D341Med (cell line): ENCODE results near the gene HAGHL.
"Not testable (repeated sequence)": the region's sequence is repeated elsewhere in the genome, so short reads cannot be mapped to it uniquely, and the experiment has no call there.

ENCODE experiments used
- DNase-seq: peaks from one replicate; pipeline ENCODE4 v3.0.0; 2012; ENCODE audit warnings: low spot score

HAGHL gene

GRCh38 chr16:689175-689897, 37.6 kb upstream of the HAGHL start:
- DNase-seq = no peak

GRCh38 chr16:691242-691641, 35.7 kb upstream of the HAGHL start:
- DNase-seq = not testable (repeated sequence)

- DNase-seq = no peak
These were observed 34.4 kb upstream of the HAGHL start for GRCh38 chr16:692356-693108.

DNA sequence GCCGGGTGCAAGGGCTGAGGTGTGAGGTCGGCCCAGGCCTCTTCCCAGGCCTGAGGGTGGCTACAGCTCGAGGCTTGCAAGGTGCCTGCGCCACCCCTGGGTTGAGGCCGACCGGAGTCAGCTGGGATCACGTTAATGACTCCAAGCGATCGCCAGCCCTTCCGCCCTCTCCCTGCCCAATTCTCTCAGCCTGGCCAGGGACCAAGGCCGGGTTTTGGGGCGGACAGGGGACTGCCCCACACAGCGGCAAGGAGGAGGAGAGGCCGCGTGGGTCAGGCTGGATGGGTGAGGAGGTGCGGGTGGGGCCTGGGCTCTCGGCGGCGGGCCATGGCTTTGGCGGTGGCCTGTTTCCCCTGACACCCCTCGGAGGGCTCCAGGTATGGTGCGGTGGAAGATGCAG, 33.5 kb upstream of the HAGHL start:
- no peak for DNase-seq

GRCh38 chr16:693766-694165, 33.1 kb upstream of the HAGHL start:
- DNase-seq = no peak

- DNase-seq = no peak
These were observed 32.6 kb upstream of the HAGHL start for GRCh38 chr16:694187-694862.

DNA sequence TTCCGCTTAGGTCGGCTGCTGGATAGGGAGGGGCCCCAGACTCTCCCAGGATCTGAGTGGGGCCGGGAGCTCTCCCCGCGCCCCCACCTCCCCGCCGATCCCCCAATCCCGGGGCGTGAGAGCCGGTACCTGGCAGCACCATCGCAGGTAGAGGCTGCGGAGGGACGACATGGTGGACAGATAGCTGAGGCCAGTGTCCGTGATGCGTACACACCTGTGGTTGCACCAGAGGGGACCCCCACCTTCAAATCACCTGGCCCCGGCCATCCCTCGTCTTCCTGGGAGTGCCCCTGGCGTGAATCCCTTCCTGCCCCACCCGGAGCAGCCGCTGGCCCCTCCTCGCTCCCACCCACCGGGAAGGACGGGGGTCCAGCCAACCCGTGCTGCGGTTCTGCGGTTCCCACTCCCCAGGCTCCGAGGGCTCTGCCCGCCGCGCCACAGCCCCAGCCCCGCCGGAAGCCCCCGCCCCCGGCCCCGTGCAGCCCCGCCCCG, 32.0 kb upstream of the HAGHL start:
- DNase-seq = no peak

DNA sequence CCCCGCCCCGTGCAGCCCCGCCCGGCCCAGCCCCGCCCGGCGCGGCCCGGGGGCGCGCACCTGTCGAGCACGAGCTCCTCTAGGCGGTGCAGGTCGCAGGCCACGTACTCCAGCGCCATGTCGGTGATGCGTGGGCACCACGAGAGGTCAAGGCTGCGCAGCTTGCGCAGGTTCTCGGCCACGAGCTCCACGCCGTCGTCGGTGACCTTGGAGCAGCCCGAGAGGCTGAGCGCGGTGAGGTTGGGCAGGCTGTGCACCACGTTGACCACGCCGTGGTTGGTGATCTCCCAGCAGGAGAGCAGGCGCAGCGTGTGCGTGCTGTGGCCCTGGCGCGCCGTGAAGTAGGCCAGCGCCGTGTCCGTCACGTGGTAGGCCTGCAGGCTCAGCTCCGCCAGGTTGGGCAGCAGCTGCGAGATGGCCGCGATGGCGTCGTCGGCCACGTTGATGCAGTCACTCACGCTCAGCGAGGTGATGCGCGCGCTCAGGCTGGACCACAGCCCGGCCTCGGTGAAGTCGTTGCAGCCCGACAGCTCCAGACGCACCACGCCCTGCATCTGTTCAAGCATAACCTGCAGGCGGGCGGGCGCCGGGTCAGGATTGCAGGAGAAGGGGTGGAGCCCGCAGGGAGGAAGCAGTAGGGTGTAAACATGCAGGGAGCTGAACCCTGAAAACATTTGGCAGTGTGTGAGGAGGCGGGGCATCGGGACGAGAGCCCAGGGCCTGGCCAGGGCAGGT, 31.4 kb upstream of the HAGHL start:
- no peak for DNase-seq

DNA sequence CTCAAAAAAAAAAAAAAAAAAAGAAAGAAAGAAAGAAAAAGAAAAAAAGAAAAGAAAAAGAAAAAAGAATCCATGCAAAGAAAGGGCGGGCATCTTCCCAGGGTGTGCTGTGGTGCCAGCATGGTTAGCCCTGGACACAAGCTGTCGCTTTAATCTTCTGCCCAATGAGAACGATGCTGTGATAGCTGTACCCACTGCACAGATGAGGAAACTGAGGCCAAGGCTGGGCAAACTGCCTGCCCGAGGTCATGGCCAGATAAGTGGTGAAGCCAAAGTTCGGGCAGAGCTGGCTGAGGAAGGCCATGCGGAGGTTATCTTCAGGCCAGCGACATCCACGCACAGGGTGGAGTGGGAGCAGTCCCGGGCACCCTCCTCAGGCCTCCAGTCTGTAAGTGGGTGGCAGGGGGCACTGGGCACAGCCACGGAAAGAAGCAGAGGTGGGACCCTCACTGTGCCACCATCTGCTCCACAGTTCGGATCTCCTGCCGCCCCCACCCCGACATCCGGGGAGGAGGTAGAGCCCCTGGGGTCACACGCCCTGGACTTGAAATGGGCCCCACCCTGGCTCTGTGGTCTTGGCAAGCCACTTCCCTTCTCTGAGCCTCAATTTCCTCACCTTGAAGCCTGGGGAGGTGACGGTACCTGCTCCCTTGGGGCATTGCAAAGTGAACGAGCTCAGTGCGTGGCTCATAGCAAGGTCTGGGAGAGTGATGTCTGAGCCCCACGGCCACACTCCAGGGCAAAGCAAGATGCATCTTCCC, 27.8 kb upstream of the HAGHL start:
- no peak for DNase-seq

DNA sequence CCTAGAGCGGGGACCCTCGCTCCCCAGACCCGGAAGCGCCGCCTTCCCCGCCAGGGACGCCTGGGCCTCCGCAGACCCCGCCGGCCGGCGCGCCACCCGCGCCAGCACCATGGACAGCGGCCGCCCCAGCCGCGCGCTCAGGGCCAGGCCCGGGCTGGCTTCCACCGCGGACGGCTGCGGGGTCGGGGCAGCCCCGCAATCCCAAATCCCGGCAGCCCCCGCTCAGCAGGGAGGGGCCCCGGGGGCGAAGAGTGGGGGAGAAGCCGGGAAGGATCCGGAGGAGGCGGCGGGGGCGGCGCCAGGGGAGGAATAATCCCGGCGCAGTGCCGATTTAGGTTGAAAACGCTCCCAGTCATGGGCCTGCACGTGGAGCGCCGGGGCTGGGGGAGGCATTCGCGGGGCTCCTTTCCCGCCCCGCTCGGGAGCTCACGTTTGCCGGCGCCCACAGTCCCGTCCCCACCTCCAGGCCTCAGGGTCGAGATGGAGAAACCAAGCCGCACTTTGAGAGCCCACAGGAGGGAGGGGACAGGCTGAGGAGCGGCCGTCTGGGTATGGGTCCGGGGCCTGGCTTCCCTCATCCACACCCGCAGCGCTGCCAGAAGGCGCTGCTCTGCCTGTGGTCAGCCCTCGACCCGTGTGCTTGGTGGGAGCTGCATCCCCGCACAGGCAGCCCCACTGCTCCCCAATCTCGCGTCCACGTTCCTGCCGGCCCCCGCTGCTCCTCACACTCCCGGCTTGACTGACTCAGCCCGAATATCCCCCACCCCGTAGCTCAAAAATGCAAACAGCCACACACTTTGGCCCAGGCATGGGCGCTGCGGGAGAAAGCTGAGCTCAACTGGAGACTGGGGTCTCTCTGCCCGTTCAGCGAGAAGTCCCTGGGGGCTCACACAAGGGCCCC, 26.0 kb upstream of the HAGHL start:
- DNase-seq = no peak

- no peak for DNase-seq
These were observed 24.6 kb upstream of the HAGHL start for GRCh38 chr16:702341-702740.

GRCh38 chr16:703406-703805, 23.5 kb upstream of the HAGHL start:
- no peak for DNase-seq

- DNase-seq = no peak
These were observed 22.9 kb upstream of the HAGHL start for GRCh38 chr16:704047-704446.

DNA sequence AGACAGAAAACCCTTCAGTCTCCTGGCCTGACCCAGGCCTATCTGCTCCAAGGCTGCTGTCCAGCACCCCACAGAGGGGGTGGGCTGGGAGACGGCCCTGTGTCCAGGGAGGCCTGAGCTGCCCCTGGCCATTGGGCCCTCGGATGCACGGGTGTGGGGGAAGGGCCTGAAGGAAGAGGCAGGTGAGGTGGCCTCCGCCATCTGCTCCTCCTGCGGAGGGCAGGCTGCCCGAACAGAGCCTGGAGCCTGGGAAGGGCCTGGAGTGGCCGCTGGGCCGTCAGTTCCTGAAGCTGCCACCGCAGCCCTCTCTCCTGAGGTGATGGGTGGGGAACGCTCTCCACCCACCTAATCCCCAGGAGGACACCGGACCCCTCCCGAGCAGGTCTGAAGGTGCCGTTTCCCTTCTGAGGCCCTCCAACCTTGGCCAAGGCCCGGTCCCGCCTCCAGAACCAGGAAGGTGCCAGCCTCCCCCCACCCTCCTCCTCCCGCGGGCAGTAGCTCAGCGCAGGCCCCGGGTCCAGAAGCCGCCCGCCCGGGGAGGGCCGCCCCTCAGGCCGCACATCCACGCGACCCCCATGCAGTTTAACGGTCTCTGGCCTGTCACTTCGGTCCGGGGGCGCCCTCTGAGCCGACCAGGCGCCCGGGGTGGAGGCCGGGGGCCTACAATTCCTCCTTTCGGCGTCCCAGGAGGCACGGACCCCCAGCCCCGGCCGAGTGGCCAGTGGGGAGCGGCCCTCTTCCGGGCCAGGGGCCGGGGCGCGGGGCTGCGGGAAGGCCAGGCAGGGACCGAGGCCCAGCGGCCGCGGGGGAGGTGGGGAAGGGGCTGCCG, 22.1 kb upstream of the HAGHL start:
- peak; percentile 52 for DNase-seq

- peak; percentile 97 for DNase-seq
These were observed 21.3 kb upstream of the HAGHL start, which contains the start of gene FBXL16 for GRCh38 chr16:705431-706188. Gene FBXL16, minus strand, starts transcription at chr16:705801. Its CDS starts 8,396 bp downstream, at chr16:697405.

- DNase-seq = no peak
These were observed 20.5 kb upstream of the HAGHL start for GRCh38 chr16:706189-707061.

DNA sequence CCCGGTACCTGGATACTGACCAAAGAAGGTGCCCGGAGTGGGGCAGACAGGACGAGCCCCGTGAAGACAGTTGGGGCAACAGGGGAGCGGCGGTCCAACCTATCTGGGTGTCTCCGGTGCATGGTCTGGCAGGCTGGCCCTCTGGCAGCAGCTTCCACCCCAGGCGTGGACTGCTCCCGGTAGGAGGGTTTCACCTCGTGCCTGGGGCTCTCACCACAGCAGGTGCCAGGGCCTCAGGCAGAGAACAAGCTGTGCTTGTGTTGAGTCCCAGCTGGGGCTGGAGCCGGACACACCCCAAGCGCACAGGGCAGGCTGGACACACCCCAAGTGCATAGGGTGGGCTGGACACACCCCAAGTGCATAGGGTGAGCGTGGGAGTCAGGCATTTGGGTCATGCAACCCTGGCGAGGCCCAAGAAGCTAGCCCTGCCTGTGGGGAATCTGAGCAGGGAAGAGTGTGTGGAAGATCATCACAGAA, 19.8 kb upstream of the HAGHL start:
- DNase-seq = no peak
